WERI-Rb-1 (cell line): ENCODE results near the gene SPRR2D.
A peak's percentile ranks its signal among the peaks of the same experiment; 100 is the strongest.
"Not testable (repeated sequence)": the region's sequence is repeated elsewhere in the genome, so short reads cannot be mapped to it uniquely, and the experiment has no call there.

ENCODE experiments used
- DNase-seq: peaks from one replicate; pipeline ENCODE4 v3.0.0-alpha.2; 2020
- H3K27ac ChIP-seq: fragments of 250-450 bp; sonication (Bioruptor Pico); 2 replicates; pipeline ENCODE4 v1.5.1; 2020; ENCODE audit warnings: mild to moderate bottlenecking, moderate library complexity
- H3K27me3 ChIP-seq: fragments of 250-450 bp; sonication (Bioruptor Pico); 2 replicates; pipeline ENCODE4 v1.5.1; 2021; ENCODE audit warnings: mild to moderate bottlenecking, low read depth, moderate library complexity; ENCODE audit not compliant: insufficient read depth, severe bottlenecking
- H3K36me3 ChIP-seq: fragments of 250-450 bp; sonication (Bioruptor Pico); 2 replicates; pipeline ENCODE4 v1.5.1; 2020; ENCODE audit warnings: mild to moderate bottlenecking, moderate library complexity
- H3K4me3 ChIP-seq: 2 replicates; pipeline ENCODE4 v1.5.1; 2011; ENCODE audit warnings: low read depth, mild to moderate bottlenecking, control low read depth, low read length
- H3K9me3 ChIP-seq: fragments of 250-450 bp; sonication (Bioruptor Pico); 2 replicates; pipeline ENCODE4 v1.5.1; 2021; ENCODE audit warnings: mild to moderate bottlenecking, moderate library complexity; ENCODE audit not compliant: severe bottlenecking
- TF ChIP-seq, protein P1 (sequence below): IDR thresholded peaks from 2 replicates; pipeline ENCODE4 v1.5.1; 2011; ENCODE audit warnings: low read depth, mild to moderate bottlenecking, control low read depth, inconsistent platforms, low read length

The SPRR2D gene

DNA sequence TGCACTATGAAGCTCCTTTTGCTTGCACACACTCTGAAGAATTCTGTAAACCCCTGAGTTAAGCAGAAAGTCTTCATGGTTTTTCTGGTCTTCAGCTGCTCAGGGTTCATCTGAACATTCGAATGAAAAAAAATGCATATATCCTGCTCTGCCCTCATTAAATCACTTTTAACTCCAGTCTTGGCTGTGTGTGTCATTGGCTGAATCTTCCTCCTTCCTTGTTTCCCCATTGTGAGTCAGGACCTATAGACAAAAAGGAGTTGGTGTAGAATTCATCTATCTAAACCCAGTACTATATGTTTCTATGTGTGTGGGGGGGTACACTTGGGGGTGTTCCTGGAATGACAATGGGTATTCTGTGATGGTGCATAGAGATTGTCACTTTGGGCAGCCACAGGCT, 16.5 kb downstream of the SPRR2D start:
- TF ChIP-seq, protein P1, sequence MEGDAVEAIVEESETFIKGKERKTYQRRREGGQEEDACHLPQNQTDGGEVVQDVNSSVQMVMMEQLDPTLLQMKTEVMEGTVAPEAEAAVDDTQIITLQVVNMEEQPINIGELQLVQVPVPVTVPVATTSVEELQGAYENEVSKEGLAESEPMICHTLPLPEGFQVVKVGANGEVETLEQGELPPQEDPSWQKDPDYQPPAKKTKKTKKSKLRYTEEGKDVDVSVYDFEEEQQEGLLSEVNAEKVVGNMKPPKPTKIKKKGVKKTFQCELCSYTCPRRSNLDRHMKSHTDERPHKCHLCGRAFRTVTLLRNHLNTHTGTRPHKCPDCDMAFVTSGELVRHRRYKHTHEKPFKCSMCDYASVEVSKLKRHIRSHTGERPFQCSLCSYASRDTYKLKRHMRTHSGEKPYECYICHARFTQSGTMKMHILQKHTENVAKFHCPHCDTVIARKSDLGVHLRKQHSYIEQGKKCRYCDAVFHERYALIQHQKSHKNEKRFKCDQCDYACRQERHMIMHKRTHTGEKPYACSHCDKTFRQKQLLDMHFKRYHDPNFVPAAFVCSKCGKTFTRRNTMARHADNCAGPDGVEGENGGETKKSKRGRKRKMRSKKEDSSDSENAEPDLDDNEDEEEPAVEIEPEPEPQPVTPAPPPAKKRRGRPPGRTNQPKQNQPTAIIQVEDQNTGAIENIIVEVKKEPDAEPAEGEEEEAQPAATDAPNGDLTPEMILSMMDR: no peak
- peak; percentile 2 for DNase-seq

DNA sequence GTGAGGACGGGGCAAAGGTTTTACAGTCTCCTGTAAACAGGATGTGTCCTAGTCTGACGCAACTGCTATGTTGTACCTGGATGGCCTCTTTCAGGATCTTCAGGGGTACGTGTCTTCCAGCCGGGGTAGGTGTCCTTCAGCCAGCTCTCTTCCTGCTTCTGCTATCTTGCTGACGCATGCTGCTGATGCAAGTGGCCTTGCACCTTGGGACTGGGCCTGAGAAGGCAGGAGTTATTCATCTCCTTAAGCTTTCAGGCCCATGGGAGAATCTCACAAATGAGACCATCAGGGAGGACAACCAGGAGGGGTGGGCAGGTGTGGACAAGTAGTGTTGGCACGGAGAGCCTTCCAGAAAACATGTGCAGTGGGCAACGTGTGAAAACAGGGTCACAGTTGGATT, 17.8 kb downstream of the SPRR2D start:
- H3K27me3 ChIP-seq: no peaks in the 10 kb centered on the region
- H3K4me3 ChIP-seq: no peak overlapping the region
- H3K27ac ChIP-seq: no peak overlapping the region
- TF ChIP-seq, protein P1: no peak
- H3K36me3 ChIP-seq: no peaks in the 10 kb centered on the region
- H3K9me3 ChIP-seq: peaks cover 13% of the 10 kb centered on the region
- DNase-seq: peak; percentile 8

More for the DNA sequence above, 16.5 kb downstream of the SPRR2D start:
- Histone ChIP-seq H3K36me3 (no peaks in the 10 kb centered on the region), H3K9me3 (peaks cover 15% of the 10 kb centered on the region), H3K27me3 (no peaks in the 10 kb centered on the region), H3K27ac (no peak overlapping the region), H3K4me3 (no peak overlapping the region)

DNA sequence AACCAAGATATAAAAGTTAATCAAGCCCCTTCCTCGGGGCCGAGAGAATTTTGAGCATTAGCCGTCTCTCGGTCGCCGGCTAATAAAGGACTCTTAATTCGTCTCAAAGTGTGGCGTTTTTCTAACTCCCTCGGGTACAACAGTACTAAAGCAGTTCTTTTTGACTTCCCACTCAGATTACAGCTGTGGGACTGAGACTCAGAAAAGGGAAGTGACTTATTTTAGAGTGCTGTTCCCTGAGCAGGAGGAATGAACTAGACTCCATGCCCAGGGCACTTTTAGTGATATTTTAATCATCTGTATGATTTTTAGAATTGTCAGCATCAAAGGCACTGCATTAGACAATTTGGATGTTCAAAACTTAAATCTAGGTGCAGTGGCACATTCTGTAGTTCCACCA, 18.6 kb downstream of the SPRR2D start:
- not testable (repeated sequence) for H3K4me3 ChIP-seq, H3K36me3 ChIP-seq, H3K27ac ChIP-seq, H3K27me3 ChIP-seq
- H3K9me3 ChIP-seq: peaks cover 16% of the 10 kb centered on the region
- DNase-seq: peak; percentile 2

DNA sequence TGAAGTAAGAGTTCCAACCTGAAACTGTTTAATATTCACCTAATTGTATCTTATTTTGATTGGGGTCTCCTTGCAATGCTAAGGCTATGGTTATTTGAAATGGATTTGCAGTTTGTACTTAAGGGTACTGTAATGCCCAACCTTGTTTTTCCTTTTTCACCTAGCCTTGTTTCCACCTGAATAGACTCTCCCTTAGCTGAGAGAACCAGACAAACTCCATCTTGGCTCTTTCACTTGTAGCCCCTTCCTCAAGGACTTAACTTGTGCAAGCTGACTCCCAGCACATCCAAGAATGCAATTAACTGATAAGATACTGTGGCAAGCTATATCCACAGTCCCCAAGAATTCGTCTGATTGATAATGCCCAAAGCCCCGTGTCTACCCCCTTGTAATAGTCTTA, 19.1 kb downstream of the SPRR2D start:
- DNase-seq: not testable (repeated sequence)

DNA sequence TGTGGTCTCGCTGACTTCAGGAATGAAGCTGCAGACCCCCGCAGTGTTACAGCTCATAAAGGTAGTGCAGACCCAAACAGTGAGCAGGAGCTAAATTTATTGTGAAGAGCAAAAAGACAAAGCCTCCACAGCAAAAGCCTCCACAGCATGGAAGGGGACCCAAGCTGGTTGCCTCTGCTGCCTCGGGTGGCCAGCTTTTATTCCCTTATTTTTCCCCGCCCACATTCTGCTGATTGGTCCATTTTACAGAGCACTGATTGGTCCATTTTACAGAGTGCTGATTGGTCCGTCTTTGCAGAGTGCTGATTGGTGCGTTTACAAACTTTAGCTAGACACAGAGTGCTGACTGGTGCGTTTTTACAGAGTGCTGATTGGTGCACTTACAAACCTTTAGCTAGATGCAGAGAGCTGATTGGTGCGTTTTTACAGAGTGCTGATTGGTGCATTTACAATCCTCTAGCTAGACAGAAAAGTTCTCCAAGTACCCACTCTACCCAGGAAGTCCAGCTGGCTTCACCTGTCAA, 29.6 kb downstream of the SPRR2D start:
- not testable (repeated sequence) for H3K36me3 ChIP-seq, H3K27ac ChIP-seq, H3K27me3 ChIP-seq, H3K9me3 ChIP-seq, H3K4me3 ChIP-seq
- peak; percentile 3 for DNase-seq

More for the DNA sequence above, 19.1 kb downstream of the SPRR2D start:
- not testable (repeated sequence) for H3K27me3 ChIP-seq, H3K4me3 ChIP-seq, H3K27ac ChIP-seq, H3K36me3 ChIP-seq
- peaks cover 16% of the 10 kb centered on the region for H3K9me3 ChIP-seq

DNA sequence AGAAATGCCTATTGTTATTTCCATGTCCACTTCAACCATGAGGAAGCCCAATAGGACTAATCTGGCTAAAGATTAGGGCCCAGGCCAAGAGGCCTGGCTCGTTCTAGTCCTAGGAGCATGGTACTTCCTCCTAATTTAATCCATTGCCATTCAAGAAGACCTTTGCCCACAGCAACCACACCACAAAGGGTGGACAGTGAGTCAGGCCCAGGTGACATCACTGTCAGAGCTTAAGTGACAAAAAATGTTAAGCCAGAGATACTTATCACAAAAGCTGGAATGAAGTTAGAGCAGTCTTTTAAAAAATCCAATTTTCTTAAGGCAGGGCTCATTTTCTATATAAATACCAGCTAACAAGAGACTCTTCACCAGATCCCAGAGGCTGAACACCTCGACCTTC, 39.5 kb downstream of the SPRR2D start, which contains the start of gene SPRR3:
TSS of gene SPRR3 (plus strand) at position 368 of the 400 bp plus-strand sequence. CDS start 1,272 bp downstream, outside the sequence.
- no peak for DNase-seq
- H3K4me3 ChIP-seq: no peak within 1 kb of the TSS
- H3K27ac ChIP-seq: no peak within 1 kb of the TSS
- no peaks in the 10 kb centered on the region for H3K27me3 ChIP-seq
- no peaks in the 10 kb centered on the region for H3K36me3 ChIP-seq
- H3K9me3 ChIP-seq: peaks cover 7% of the 10 kb centered on the region
- TF ChIP-seq, protein P1: no peak

DNA sequence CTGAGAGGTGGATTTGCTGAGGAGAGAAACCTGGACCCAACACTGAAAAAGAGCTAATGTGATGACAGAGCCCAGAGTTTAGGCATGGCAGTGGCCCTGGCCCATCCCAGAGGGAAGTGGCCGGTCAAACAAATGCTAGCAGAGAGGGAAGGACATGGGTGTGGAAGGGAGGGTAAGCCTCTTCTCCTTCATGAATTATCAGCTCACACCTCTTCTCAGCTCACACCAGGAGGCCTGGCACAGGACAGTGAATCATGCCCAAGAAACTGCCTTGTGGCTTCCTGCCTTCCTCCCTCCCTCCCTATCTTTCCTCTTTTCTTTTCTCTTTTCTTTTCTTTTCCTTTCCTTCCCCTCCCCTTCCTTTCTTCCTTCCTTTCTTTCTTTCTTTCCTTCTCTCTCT, 40.6 kb downstream of the SPRR2D start:
- TF ChIP-seq, protein P1: no peak
- Histone ChIP-seq H3K27ac (no peak overlapping the region), H3K27me3 (no peaks in the 10 kb centered on the region), H3K9me3 (peaks cover 11% of the 10 kb centered on the region), H3K36me3 (no peaks in the 10 kb centered on the region), H3K4me3 (no peak overlapping the region)
- no peak for DNase-seq
